K562 (cell line): ENCODE measurements around the gene LAMTOR4. TPM values are rescaled to one million over a fixed set of nuclear protein-coding genes. Genes with fewer than 3 reads are reported as not detected.

Experiments used
- DPF2 ChIP-seq: fragments of 450-650 bp; IDR thresholded peaks from 2 replicates; pipeline ENCODE4 v1.6.1; 2016
- EP300 ChIP-seq: IDR thresholded peaks from 2 replicates; pipeline ENCODE4 v1.6.1; 2012; ENCODE audit warnings: low read length, improper control_type of control experiment
- ILF3 ChIP-seq: fragments of 450-650 bp; IDR thresholded peaks from 2 replicates; pipeline ENCODE4 v1.6.1; 2018; ENCODE audit warnings: antibody characterized with exemption, mild to moderate bottlenecking, moderate library complexity, borderline replicate concordance
- KLF16 ChIP-seq: IDR thresholded peaks from 2 replicates; pipeline ENCODE4 v1.6.1; 2016; ENCODE audit warnings: antibody characterized with exemption
- MAZ ChIP-seq, 2 experiments: fragments of 450-650 bp in 1 of 2; sonication (generic) in 1 of 2; formaldehyde crosslinking; IDR thresholded peaks in 1 of 2; conservative IDR thresholded peaks in 1 of 2; 2 replicates each; pipeline versions ENCODE4 v1.4.0 to v1.5.0; 2020; ENCODE audit warnings: mild to moderate bottlenecking in 1 of 2, missing genetic modification reagents in 1 of 2
- SREBF1 ChIP-seq: fragments of 150-350 bp; IDR thresholded peaks from 2 replicates; pipeline ENCODE4 v1.6.1; 2014; ENCODE audit warnings: antibody characterized with exemption, low read depth, low read length, borderline replicate concordance
- ZNF232 ChIP-seq: sonication (generic); formaldehyde crosslinking; IDR thresholded peaks from 2 replicates; pipeline ENCODE4 v1.8.0; 2022; ENCODE audit warnings: mild to moderate bottlenecking, missing genetic modification reagents
- ZNF445 ChIP-seq: fragments of 250-450 bp; sonication (Bioruptor Pico); IDR thresholded peaks from 2 replicates; pipeline ENCODE4 v1.4.0; 2020; ENCODE audit warnings: low read depth, mild to moderate bottlenecking, moderate library complexity
- polyA plus RNA-seq, 8 experiments: library from polyadenylated mRNA; depleted of rRNA in 4 of 8; stranded (reverse) in 5 of 8; unstranded in 3 of 8; fragments of >200 nt; fragmentation: Nextera tagmentation in 2 of 8; fragmentation: Illumina TruSeq in 1 of 8; extraction: Ambion mirVana in 2 of 8; extraction: Trizol in 1 of 8; gene quantifications; 2 replicates each; pipeline versions ENCODE4 v1.2.1 to v1.2.3, GENCODE V29; 2011 to 2014; ENCODE audit warnings: inconsistent platforms in 1 of 8, missing spikeins in 1 of 8
- total RNA-seq, 7 experiments: library from RNA; depleted of rRNA in 6 of 7; stranded (reverse); fragments of >200 nt in 6 of 7; fragmentation: Illumina TruSeq in 2 of 7; extraction: Trizol in 2 of 7; gene quantifications; 2 replicates each; pipeline versions ENCODE4 v1.2.1 to v1.2.3, GENCODE V29; 2011 to 2021; ENCODE audit warnings: low replicate concordance in 1 of 7
- TF ChIP-seq, protein P1 (sequence below), 2 experiments: fragments of 450-650 bp in 1 of 2; sonication (generic) in 1 of 2; formaldehyde crosslinking in 1 of 2; IDR thresholded peaks; 2 replicates each; pipeline versions ENCODE4 v1.7.1 to v1.9.0; 2016 to 2022; ENCODE audit warnings: inconsistent platforms in 1 of 2, mild to moderate bottlenecking in 1 of 2, missing genetic modification reagents in 1 of 2
- TF ChIP-seq, protein P2 (sequence below): IDR thresholded peaks from 3 replicates; pipeline ENCODE4 v1.6.1; 2011; ENCODE audit warnings: borderline replicate concordance, mild to moderate bottlenecking; ENCODE audit not compliant: insufficient read length, insufficient read depth
- TF ChIP-seq, protein P3 (sequence below), 2 experiments: fragments of 450-650 bp; IDR thresholded peaks; 2 replicates each; pipeline ENCODE4 v1.6.1; 2016

Gene LAMTOR4
- total and polyA plus RNA-seq, 9 of the 15 experiments (the other 6 are each of a cell fraction or from before 2014, with no cell fraction given), result 79.6 to 314 (median 195) TPM

DNA sequence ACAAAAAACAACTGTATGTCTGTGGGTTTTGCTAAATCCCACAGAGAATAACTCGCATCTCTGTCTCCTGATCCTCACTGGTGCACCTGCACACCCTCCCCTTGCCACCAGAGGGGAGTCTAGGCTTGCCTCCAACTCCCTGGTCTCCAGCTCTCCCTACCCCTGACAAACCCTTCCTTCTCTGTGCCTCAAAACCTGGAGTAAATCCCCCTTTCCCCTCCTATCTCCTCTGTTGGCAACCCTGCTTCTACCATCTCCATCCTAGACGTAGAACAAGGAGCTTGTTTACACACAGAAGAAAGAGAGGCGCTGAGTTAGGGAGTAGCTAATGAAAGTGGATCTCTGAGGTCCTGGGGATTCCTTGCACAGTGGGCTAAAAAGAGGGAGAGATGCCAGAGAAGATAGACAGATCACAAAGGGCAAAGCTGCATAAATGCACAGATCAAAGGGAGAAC is 16.0 kb upstream of the LAMTOR4 start (continued):
- TF ChIP-seq, protein P1, sequence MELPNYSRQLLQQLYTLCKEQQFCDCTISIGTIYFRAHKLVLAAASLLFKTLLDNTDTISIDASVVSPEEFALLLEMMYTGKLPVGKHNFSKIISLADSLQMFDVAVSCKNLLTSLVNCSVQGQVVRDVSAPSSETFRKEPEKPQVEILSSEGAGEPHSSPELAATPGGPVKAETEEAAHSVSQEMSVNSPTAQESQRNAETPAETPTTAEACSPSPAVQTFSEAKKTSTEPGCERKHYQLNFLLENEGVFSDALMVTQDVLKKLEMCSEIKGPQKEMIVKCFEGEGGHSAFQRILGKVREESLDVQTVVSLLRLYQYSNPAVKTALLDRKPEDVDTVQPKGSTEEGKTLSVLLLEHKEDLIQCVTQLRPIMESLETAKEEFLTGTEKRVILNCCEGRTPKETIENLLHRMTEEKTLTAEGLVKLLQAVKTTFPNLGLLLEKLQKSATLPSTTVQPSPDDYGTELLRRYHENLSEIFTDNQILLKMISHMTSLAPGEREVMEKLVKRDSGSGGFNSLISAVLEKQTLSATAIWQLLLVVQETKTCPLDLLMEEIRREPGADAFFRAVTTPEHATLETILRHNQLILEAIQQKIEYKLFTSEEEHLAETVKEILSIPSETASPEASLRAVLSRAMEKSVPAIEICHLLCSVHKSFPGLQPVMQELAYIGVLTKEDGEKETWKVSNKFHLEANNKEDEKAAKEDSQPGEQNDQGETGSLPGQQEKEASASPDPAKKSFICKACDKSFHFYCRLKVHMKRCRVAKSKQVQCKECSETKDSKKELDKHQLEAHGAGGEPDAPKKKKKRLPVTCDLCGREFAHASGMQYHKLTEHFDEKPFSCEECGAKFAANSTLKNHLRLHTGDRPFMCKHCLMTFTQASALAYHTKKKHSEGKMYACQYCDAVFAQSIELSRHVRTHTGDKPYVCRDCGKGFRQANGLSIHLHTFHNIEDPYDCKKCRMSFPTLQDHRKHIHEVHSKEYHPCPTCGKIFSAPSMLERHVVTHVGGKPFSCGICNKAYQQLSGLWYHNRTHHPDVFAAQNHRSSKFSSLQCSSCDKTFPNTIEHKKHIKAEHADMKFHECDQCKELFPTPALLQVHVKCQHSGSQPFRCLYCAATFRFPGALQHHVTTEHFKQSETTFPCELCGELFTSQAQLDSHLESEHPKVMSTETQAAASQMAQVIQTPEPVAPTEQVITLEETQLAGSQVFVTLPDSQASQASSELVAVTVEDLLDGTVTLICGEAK (IDR thresholded peaks at IDR 0.05), result no peak
- TF ChIP-seq, protein P1 (CRISPR knock-in tag; IDR thresholded peaks at IDR 0.05), result no peak
- TF ChIP-seq ILF3 (no peak), DPF2 (peak; percentile 44; the same call in 1 of the 2 replicates), MAZ (CRISPR knock-in tag; conservative IDR thresholded peaks at IDR 0.05 in 1 of 2, IDR thresholded peaks at IDR 0.05 in 1 of 2) (peak in 1 of 2 experiments; percentile 77; a peak in 1 of 4 replicates), EP300 (no peak), ZNF232 (CRISPR knock-in tag) (0 out of 2 replicates have a peak, but pooled peaks have one; percentile 28), SREBF1 (no peak), KLF16 (0 out of 2 replicates have a peak, but pooled peaks have one; percentile 33), ZNF445 (CRISPR knock-in tag) (no peak)
- TF ChIP-seq, protein P2, sequence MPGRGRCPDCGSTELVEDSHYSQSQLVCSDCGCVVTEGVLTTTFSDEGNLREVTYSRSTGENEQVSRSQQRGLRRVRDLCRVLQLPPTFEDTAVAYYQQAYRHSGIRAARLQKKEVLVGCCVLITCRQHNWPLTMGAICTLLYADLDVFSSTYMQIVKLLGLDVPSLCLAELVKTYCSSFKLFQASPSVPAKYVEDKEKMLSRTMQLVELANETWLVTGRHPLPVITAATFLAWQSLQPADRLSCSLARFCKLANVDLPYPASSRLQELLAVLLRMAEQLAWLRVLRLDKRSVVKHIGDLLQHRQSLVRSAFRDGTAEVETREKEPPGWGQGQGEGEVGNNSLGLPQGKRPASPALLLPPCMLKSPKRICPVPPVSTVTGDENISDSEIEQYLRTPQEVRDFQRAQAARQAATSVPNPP, result no peak
- TF ChIP-seq, protein P3, sequence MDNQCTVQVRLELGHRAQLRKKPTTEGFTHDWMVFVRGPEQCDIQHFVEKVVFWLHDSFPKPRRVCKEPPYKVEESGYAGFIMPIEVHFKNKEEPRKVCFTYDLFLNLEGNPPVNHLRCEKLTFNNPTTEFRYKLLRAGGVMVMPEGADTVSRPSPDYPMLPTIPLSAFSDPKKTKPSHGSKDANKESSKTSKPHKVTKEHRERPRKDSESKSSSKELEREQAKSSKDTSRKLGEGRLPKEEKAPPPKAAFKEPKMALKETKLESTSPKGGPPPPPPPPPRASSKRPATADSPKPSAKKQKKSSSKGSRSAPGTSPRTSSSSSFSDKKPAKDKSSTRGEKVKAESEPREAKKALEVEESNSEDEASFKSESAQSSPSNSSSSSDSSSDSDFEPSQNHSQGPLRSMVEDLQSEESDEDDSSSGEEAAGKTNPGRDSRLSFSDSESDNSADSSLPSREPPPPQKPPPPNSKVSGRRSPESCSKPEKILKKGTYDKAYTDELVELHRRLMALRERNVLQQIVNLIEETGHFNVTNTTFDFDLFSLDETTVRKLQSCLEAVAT (IDR thresholded peaks at IDR 0.05), result peak; percentile 53 to 70; a peak in 2 of 4 replicates
